HepG2 (cell line): ENCODE results near the gene AK8. TPM values are rescaled to one million over a fixed set of nuclear protein-coding genes. Genes with fewer than 3 reads are reported as not detected.

Source experiments
- ATAC-seq: fragments of 200-7000 bp; cut with Tn5 transposase; 3 replicates; pipeline ENCODE4 v1.9.1; 2020; ENCODE audit warnings: mild to moderate bottlenecking, moderate library complexity
- BruUV-seq: library from RNA; stranded (reverse); fragments of 400-500 nt; replicated peaks from 2 replicates; lab custom pipeline; 2021; lab: Mats Ljungman, UMichigan
- CTCF ChIA-PET: fragments of 300-600 bp; formaldehyde crosslinking; extraction: SDS; loops from one replicate; lab custom pipeline; 2021; ENCODE audit warnings: low total read pairs, inconsistent platforms, low intra/inter-chr PET ratio; lab: Yijun Ruan, JAX
- POLR2A ChIA-PET: fragments of 350-600 bp; sonication (Branson Sonifier 250); formaldehyde crosslinking; loops from one replicate; lab custom pipeline; 2020; ENCODE audit warnings: antibody characterized with exemption, inconsistent platforms; lab: Yijun Ruan, JAX
- DNase-seq: peaks from one replicate; pipeline ENCODE4 v3.0.0-alpha.2; 2015; ENCODE audit warnings: low spot score
- FAIRE-seq: peaks from 3 replicates; lab custom pipeline; 2011; peaks lifted over from hg19 to GRCh38; lab: Jason Lieb, UNC
- H2AFZ ChIP-seq: one replicate; pipeline ENCODE4 v1.6.1; 2011; ENCODE audit warnings: low read length, inconsistent platforms
- H3K27ac ChIP-seq: fragments of 300-600 bp; 3 replicates; pipeline ENCODE4 v1.8.0; 2011; ENCODE audit warnings: mixed run types, mild to moderate bottlenecking, mixed read lengths, low read length, inconsistent platforms; ENCODE audit not compliant: insufficient read depth; ENCODE audit errors: extremely low read length
- H3K27me3 ChIP-seq, 2 experiments: fragments of 200-600 bp in 1 of 2; 2 replicates in 1 of 2; 3 replicates in 1 of 2; pipeline versions ENCODE4 v1.6.0 to v1.8.0; 2011; ENCODE audit warnings: low read length in 2 of 2, mild to moderate bottlenecking in 2 of 2, moderate library complexity in 2 of 2, inconsistent platforms in 1 of 2; ENCODE audit not compliant: insufficient read depth in 2 of 2, control insufficient read depth in 1 of 2
- H3K36me3 ChIP-seq, 2 experiments: fragments of 200-600 bp in 1 of 2; replicated peaks in 1 of 2; 2 replicates in 1 of 2; 3 replicates in 1 of 2; pipeline versions ENCODE4 v1.5.1 to v1.8.0; 2011; ENCODE audit warnings: low read length in 2 of 2, inconsistent platforms in 1 of 2; ENCODE audit not compliant: insufficient read depth in 2 of 2, control insufficient read depth in 1 of 2
- H3K4me1 ChIP-seq: 2 replicates; pipeline ENCODE4 v1.5.1; 2012; ENCODE audit warnings: low read length, inconsistent platforms; ENCODE audit not compliant: insufficient read depth
- H3K4me2 ChIP-seq: 2 replicates; pipeline ENCODE4 v1.6.0; 2011; ENCODE audit warnings: low read depth, low read length, inconsistent platforms
- H3K4me3 ChIP-seq, 3 experiments: fragments of 200-600 bp in 1 of 3; sonication (generic), shearing (Covaris generic) in 1 of 3; replicated peaks in 1 of 3; 2 replicates each; pipeline ENCODE4 v1.5.1; 2011 to 2016; ENCODE audit warnings: low read length in 3 of 3, inconsistent platforms in 2 of 3, low read depth in 2 of 3, mild to moderate bottlenecking in 2 of 3, control low read depth in 1 of 3, mixed read lengths in 1 of 3; ENCODE audit not compliant: insufficient read depth in 1 of 3
- H3K79me2 ChIP-seq: one replicate; pipeline ENCODE4 v1.6.1; 2011; ENCODE audit warnings: low read length, inconsistent platforms; ENCODE audit not compliant: insufficient read depth
- H3K9ac ChIP-seq: 2 replicates; pipeline ENCODE4 v1.6.0; 2011; ENCODE audit warnings: mild to moderate bottlenecking, low read depth, low read length, inconsistent platforms; ENCODE audit not compliant: insufficient read depth
- H3K9me3 ChIP-seq: 2 replicates; pipeline ENCODE4 v1.5.1; 2012; ENCODE audit warnings: mild to moderate bottlenecking, low read length
- H4K20me1 ChIP-seq: 2 replicates; pipeline ENCODE4 v1.6.0; 2011; ENCODE audit warnings: inconsistent platforms, mild to moderate bottlenecking, low read length, moderate library complexity; ENCODE audit not compliant: insufficient read depth
- ARNTL ChIP-seq: sonication (generic); formaldehyde crosslinking; IDR thresholded peaks from 2 replicates; pipeline ENCODE4 v1.4.0; 2020; ENCODE audit warnings: mild to moderate bottlenecking, missing genetic modification reagents
- EED ChIP-seq: sonication (generic); formaldehyde crosslinking; IDR thresholded peaks from 2 replicates; pipeline ENCODE4 v1.5.0; 2020; ENCODE audit warnings: mild to moderate bottlenecking, missing genetic modification reagents
- GPN1 ChIP-seq: sonication (generic); formaldehyde crosslinking; IDR thresholded peaks from 2 replicates; pipeline ENCODE4 v1.5.1; 2020; ENCODE audit warnings: missing genetic modification reagents, borderline replicate concordance
- NRL ChIP-seq: sonication (generic); formaldehyde crosslinking; IDR thresholded peaks from 2 replicates; pipeline ENCODE4 v1.5.0; 2020; ENCODE audit warnings: missing genetic modification reagents, mild to moderate bottlenecking, moderate library complexity, borderline replicate concordance
- PRPF4 ChIP-seq: fragments of 200-400 bp; formaldehyde crosslinking; IDR thresholded peaks from 2 replicates; pipeline ENCODE4 v1.6.1; 2016; ENCODE audit warnings: low read length, low read depth; ENCODE audit not compliant: poor library complexity, severe bottlenecking
- RFXAP ChIP-seq: sonication (generic); formaldehyde crosslinking; IDR thresholded peaks from 2 replicates; pipeline ENCODE4 v1.4.0; 2020; ENCODE audit warnings: missing genetic modification reagents, borderline replicate concordance
- SIN3B ChIP-seq: fragments of 150-350 bp; IDR thresholded peaks from 2 replicates; pipeline ENCODE4 v1.6.1; 2014; ENCODE audit warnings: low read length
- SNAPC2 ChIP-seq: sonication (generic); formaldehyde crosslinking; IDR thresholded peaks from 2 replicates; pipeline ENCODE4 v1.8.1; 2022; ENCODE audit warnings: mild to moderate bottlenecking, missing genetic modification reagents
- TCF12 ChIP-seq, 2 experiments: fragments of 450-650 bp in 1 of 2; sonication (generic) in 1 of 2; formaldehyde crosslinking in 1 of 2; IDR thresholded peaks; 2 replicates each; pipeline versions ENCODE4 v1.6.1 to v1.8.0; 2017 to 2022; ENCODE audit warnings: antibody characterized with exemption in 1 of 2, mild to moderate bottlenecking in 1 of 2, missing genetic modification reagents in 1 of 2, moderate library complexity in 1 of 2
- ZBTB3 ChIP-seq: sonication (generic); formaldehyde crosslinking; IDR thresholded peaks from 2 replicates; pipeline ENCODE4 v1.4.0; 2020; ENCODE audit warnings: low read depth, mild to moderate bottlenecking, moderate library complexity, missing genetic modification reagents, borderline replicate concordance
- ZNF292 ChIP-seq: sonication (generic); formaldehyde crosslinking; IDR thresholded peaks from 2 replicates; pipeline ENCODE4 v1.8.1; 2022; ENCODE audit warnings: mild to moderate bottlenecking, low read depth, missing genetic modification reagents, borderline replicate concordance
- ZNF44 ChIP-seq: sonication (generic); formaldehyde crosslinking; IDR thresholded peaks from 2 replicates; pipeline ENCODE4 v1.5.1; 2020; ENCODE audit warnings: mild to moderate bottlenecking, missing genetic modification reagents
- ZNF720 ChIP-seq: sonication (generic); formaldehyde crosslinking; IDR thresholded peaks from 2 replicates; pipeline ENCODE4 v1.4.0; 2020; ENCODE audit warnings: missing genetic modification reagents
- ZSCAN9 ChIP-seq: IDR thresholded peaks from 2 replicates; pipeline ENCODE4 v1.6.1; 2016; ENCODE audit warnings: borderline replicate concordance
- WGBS: methylation state at CpG from one replicate; pipeline ENCODE4 v1.1.6; 2017; ENCODE audit warnings: low lambda C conversion rate; 5-methylcytosine and 5-hydroxymethylcytosine counted together
- in situ Hi-C: cut with HindIII; loops from 2 replicates; pipeline ENCODE4 v1.10.0; 2017; ENCODE audit warnings: low pct_unique_long_range_greater_than_20kb; ENCODE audit not compliant: extremely low pct_ligation_motif_present
- intact Hi-C: fragments of 100-400 bp; cut with micrococcal nuclease; formaldehyde crosslinking; loops from one replicate; pipeline ENCODE4 v1.10.0; 2022; ENCODE audit not compliant: unreplicated experiment
- polyA plus RNA-seq, 8 experiments: library from polyadenylated mRNA; depleted of rRNA in 3 of 8; stranded (reverse) in 7 of 8; unstranded in 1 of 8; fragments of >200 nt; fragmentation: Illumina TruSeq in 4 of 8; extraction: Trizol in 4 of 8; gene quantifications; 2 replicates each; pipeline versions ENCODE4 v1.2.1 to v1.2.3, GENCODE V29; 2011 to 2016; ENCODE audit warnings: low read depth in 4 of 8, missing spikeins in 1 of 8, mixed read lengths in 1 of 8; ENCODE audit not compliant: insufficient read depth in 1 of 8
- total RNA-seq, 5 experiments: library from RNA; depleted of rRNA; stranded (reverse); fragments of >200 nt; fragmentation: Illumina TruSeq; extraction: Trizol; gene quantifications; 2 replicates each; pipeline ENCODE4 v1.2.3, GENCODE V29; 2016; ENCODE audit warnings: low read depth in 1 of 5
- TF ChIP-seq, protein P1 (sequence below): sonication (generic); formaldehyde crosslinking; conservative IDR thresholded peaks from 2 replicates; pipeline ENCODE4 v1.5.0; 2020; ENCODE audit warnings: missing genetic modification reagents

The AK8 gene
- total and polyA plus RNA-seq, 2 of the 13 experiments (the other 11 are each of a cell fraction or from before 2014, with no cell fraction given), result 0.11 TPM; not detected in 1

DNA sequence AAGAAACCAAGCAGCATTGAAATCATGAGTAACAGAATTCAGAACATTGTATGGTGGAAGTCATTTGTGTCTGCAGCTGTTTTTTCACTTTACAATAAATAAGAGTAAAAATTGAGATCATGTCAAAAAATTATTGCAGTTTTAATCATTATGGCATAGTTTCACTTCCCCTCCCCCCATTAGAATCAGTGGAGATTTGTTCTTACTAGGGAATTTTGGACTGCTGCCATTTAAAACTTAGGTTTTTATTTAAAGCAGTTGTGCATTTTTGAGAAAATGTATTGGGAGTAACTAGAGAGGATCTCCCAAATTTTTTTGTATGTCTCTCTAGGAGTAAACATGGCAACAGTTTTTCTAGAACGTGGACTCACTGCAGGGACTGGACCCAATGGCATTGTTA, 187.4 kb downstream of the AK8 start:
- in situ Hi-C loops, result loop anchor here (10.0 kb wide), 1 partner anchor 104 kb away; no protein-coding TSS in a partner anchor
- CTCF ChIA-PET, result no interaction called here
- peaks cover 17 to 46% of the 10 kb centered on the region in 2 experiments; a peak in 4 of 5 replicates for H3K36me3 ChIP-seq

DNA sequence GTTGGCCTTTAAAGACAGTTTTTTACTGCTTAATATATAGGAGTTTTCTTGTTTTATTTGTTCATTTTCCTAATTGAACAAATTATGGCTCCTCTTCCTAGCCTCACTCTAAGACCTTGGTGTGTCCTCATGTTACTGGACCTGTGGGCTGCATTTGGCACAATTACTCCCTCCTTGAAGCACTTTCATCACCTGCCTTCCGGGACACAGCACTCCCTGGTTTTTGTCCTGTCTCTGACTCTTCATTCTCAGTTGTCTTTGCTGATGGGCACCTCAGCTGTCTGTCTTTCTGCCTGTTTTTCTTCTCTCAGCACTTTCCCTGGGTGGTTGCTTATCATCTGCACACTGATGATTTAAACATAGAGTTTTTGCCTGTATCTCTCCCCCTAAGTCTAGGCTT, 194.2 kb downstream of the AK8 start:
- in situ Hi-C loops (no loop called here), intact Hi-C loops (no loop called here)
- Histone ChIP-seq H3K4me1 (no peaks in the 10 kb centered on the region), H3K36me3 (peaks cover 25 to 69% of the 10 kb centered on the region in 2 experiments), H2AFZ (no peak overlapping the region), H4K20me1 (peaks cover 5% of the 10 kb centered on the region; the same call in 1 of the 2 replicates), H3K27me3 (no peaks in the 10 kb centered on the region), H3K4me3 (no peak overlapping the region), H3K4me2 (no peak overlapping the region), H3K9ac (no peak overlapping the region), H3K9me3 (no peaks in the 10 kb centered on the region), H3K79me2 (peaks cover 17% of the 10 kb centered on the region), H3K27ac (no peak overlapping the region)
- POLR2A ChIA-PET, result interaction anchor here (2.1 kb wide), 1 partner anchor 14 kb away, joined by 7 read pairs; the partner anchor contains the start of genes DDX31 and GTF3C4
- FAIRE-seq (no peak), ATAC-seq (no peak), DNase-seq (no peak)
- no peak for TF ChIP-seq ZSCAN9 (CRISPR knock-in tag)
- no peak for TF ChIP-seq ZNF720 (CRISPR knock-in tag)
- no peak for TF ChIP-seq ARNTL (CRISPR knock-in tag)
- BruUV-seq, result no TSS peak
- 93% methylated on average over 1 of the region's 1 CpG for WGBS
- CTCF ChIA-PET, result no interaction called here

More for the DNA sequence above, 187.4 kb downstream of the AK8 start:
- Histone ChIP-seq H3K27me3 (no peaks in the 10 kb centered on the region), H3K79me2 (no peaks in the 10 kb centered on the region)
- TF ChIP-seq, protein P1, sequence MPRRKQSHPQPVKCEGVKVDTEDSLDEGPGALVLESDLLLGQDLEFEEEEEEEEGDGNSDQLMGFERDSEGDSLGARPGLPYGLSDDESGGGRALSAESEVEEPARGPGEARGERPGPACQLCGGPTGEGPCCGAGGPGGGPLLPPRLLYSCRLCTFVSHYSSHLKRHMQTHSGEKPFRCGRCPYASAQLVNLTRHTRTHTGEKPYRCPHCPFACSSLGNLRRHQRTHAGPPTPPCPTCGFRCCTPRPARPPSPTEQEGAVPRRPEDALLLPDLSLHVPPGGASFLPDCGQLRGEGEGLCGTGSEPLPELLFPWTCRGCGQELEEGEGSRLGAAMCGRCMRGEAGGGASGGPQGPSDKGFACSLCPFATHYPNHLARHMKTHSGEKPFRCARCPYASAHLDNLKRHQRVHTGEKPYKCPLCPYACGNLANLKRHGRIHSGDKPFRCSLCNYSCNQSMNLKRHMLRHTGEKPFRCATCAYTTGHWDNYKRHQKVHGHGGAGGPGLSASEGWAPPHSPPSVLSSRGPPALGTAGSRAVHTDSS, result no peak
- TF ChIP-seq NRL (CRISPR knock-in tag) (no peak), EED (CRISPR knock-in tag) (no peak), TCF12 (IDR thresholded peaks at IDR 0.05) (no peak), TCF12 (CRISPR knock-in tag; IDR thresholded peaks at IDR 0.05) (no peak), SNAPC2 (no peak), SIN3B (no peak), ZBTB3 (CRISPR knock-in tag) (no peak), ZNF44 (CRISPR knock-in tag) (no peak), ZNF292 (CRISPR knock-in tag) (no peak), RFXAP (no peak), GPN1 (no peak), PRPF4 (no peak)
- TF ChIP-seq, all 625 proteins: peak for 0
- POLR2A ChIA-PET, result no interaction called here
- intact Hi-C loops, result no loop called here
- H3K9ac ChIP-seq, result no peak overlapping the region
- DNase-seq (no peak), FAIRE-seq (no peak), ATAC-seq (no peak)
- H4K20me1 ChIP-seq, result no peaks in the 10 kb centered on the region
- 0 out of 2 replicates have a peak, but pooled peaks cover 1% of the 10 kb centered on the region for H3K9me3 ChIP-seq
- H3K4me2 ChIP-seq, result no peak overlapping the region
- no peaks in the 10 kb centered on the region for H3K4me1 ChIP-seq
- 94% methylated on average over 1 of the region's 1 CpG for WGBS
- no peak overlapping the region for H3K27ac ChIP-seq
- H2AFZ ChIP-seq, result no peak overlapping the region
- no TSS peak for BruUV-seq
- no peak overlapping the region for H3K4me3 ChIP-seq
